ENCODE results near the gene BDH1. TPM values are rescaled to one million over a fixed set of nuclear protein-coding genes. Genes with fewer than 3 reads are reported as not detected.
A peak's percentile ranks its signal among the peaks of the same experiment; 100 is the strongest.

BDH1 gene
- total RNA-seq, 1 donor from 2014 or later: 133 TPM

GRCh38 chr3:197549261-197549885, 6.4 kb downstream of the BDH1 start:
- H3K36me3 Mint-ChIP-seq (ENCODE audit: low read depth): peaks cover 40% of the 10 kb centered on the region
- no peaks in the 10 kb centered on the region for H3K9me3 Mint-ChIP-seq
- no peak for DNase-seq
- no peak overlapping the region for H3K27ac Mint-ChIP-seq
- H3K27me3 Mint-ChIP-seq: no peaks in the 10 kb centered on the region
- no peak overlapping the region for H3K4me3 Mint-ChIP-seq
- H3K4me1 Mint-ChIP-seq: peaks cover 38% of the 10 kb centered on the region
- intact Hi-C loops (cut with micrococcal nuclease): no loop called here

- H3K4me1 Mint-ChIP-seq: peaks cover 31% of the 10 kb centered on the region
- intact Hi-C loops (cut with micrococcal nuclease): no loop called here
- no peak for DNase-seq
- H3K9me3 Mint-ChIP-seq: no peaks in the 10 kb centered on the region
- peak overlapping the region; percentile 9 for H3K27ac Mint-ChIP-seq
- peaks cover 48% of the 10 kb centered on the region for H3K36me3 Mint-ChIP-seq (ENCODE audit: low read depth)
- H3K4me3 Mint-ChIP-seq: no peak overlapping the region
- no peaks in the 10 kb centered on the region for H3K27me3 Mint-ChIP-seq
Observed at GRCh38 chr3:197547306-197548011, 8.3 kb downstream of the BDH1 start.

DNA sequence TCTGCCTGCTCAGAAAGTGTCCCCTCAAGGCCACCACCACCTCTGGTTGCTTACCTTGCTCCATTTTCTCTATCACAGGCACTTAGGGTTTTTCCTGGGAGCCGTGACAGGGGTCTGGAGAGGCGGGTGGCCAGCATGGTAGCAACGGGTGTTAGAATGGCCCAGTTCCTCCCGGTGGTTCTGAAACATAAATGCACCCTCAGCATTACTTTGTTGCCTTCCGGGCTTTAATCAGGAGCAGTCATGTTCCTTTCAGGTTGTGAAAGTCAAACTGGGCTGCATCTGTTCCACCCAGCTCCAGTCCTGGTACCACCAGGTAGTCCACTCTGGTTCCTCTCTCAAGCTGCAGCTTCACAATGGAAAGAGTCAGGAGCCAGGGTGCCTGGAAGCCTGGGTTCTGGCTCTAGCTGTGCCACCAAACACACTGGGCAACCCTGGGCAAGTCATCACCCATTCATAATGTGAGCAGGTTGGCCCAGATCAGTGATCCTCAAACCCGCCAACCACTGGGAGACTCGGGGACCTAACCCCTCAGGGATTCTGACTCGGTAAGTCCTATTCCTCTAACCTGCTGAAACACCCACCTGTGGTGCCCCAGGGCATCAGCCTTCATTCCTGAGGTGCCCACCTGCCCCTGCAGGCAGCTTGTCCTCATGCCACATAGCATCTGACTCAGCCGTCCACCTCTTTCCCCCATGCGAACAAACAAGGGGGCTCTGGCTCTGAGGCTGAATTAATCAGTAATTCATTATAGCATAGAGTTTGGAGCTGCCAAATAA, 9.3 kb downstream of the BDH1 start:
- Mint-ChIP-seq H3K9me3 (no peaks in the 10 kb centered on the region), H3K4me3 (no peak overlapping the region), H3K27ac (no peak overlapping the region), H3K36me3 (ENCODE audit: low read depth) (peaks cover 44% of the 10 kb centered on the region), H3K4me1 (peaks cover 23% of the 10 kb centered on the region), H3K27me3 (no peaks in the 10 kb centered on the region)
- intact Hi-C loops (cut with micrococcal nuclease): no loop called here
- no peak for DNase-seq

- Mint-ChIP-seq H3K36me3 (ENCODE audit: low read depth) (peaks cover 46% of the 10 kb centered on the region), H3K27ac (no peak overlapping the region), H3K4me3 (no peak overlapping the region), H3K9me3 (no peaks in the 10 kb centered on the region), H3K4me1 (peaks cover 17% of the 10 kb centered on the region), H3K27me3 (no peaks in the 10 kb centered on the region)
- intact Hi-C loops (cut with micrococcal nuclease): no loop called here
- no peak for DNase-seq
Observed at GRCh38 chr3:197545571-197545970, 10.2 kb downstream of the BDH1 start.

DNA sequence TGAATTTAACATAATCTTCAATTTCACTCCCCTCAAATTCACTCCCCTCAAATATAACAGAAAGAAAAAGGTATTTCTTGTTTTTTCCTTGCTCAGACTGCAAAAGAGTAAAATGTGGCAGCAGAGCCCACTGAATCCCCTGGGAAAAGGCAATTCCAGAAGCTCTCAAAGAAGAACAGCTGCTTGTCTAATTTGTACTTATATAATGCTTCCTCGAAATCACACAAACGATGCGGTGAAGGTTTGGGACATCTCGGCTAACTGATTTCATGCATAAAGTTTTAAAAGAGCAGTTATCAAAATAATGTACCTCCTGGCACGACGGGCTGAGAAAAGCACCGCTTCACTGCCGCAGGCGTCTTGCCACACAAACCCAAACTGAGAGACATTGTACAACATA, 10.7 kb downstream of the BDH1 start:
- no peak for DNase-seq
- Mint-ChIP-seq H3K36me3 (ENCODE audit: low read depth) (peaks cover 48% of the 10 kb centered on the region), H3K27me3 (no peaks in the 10 kb centered on the region), H3K27ac (peak overlapping the region; percentile 45), H3K4me1 (peaks cover 17% of the 10 kb centered on the region), H3K4me3 (no peak overlapping the region), H3K9me3 (no peaks in the 10 kb centered on the region)
- intact Hi-C loops (cut with micrococcal nuclease): no loop called here

GRCh38 chr3:197542741-197543454, 12.9 kb downstream of the BDH1 start:
- Mint-ChIP-seq H3K36me3 (ENCODE audit: low read depth) (peaks cover 62% of the 10 kb centered on the region), H3K4me3 (no peak overlapping the region), H3K4me1 (peaks cover 15% of the 10 kb centered on the region), H3K27ac (no peak overlapping the region), H3K27me3 (no peaks in the 10 kb centered on the region), H3K9me3 (no peaks in the 10 kb centered on the region)
- intact Hi-C loops (cut with micrococcal nuclease): no loop called here
- no peak for DNase-seq

DNA sequence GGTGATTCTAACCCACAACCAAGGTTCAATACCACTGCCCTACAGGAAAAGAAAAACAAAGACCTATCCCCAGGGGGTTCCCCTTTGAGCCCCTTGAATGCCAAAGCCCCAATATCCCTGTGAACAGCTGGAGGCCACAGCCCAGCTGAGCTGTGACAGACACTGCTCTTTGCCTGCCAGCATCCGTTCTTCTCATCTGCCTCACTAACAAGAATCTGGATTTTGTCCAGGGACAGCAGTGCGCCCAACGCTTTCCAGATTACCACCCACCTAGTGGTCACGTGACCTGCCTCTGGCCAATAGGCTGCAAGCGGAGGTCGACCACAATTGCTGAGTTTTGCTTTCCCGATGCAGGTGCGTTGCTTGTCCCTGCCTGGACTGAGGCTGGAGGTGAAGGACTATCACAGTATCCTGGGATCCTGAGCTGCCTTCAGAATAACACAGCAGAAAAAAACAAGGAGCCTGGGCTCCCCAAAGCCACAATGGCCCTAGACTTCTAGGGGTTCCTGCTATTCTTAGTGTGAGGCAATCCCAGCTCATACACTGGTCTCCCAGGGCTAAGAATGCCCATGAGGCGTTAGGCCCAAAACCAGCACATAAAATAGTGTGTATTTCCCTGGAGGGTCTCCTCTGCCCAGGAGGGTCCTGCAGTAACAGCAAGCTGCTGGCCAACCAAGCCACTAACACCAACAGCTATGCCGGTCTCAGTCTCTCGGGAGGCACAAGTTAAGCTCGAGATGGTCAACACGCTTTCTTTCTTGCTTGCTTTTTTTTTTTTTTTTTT, 13.8 kb downstream of the BDH1 start:
- intact Hi-C loops (cut with micrococcal nuclease): no loop called here
- Mint-ChIP-seq H3K9me3 (no peaks in the 10 kb centered on the region), H3K4me1 (peaks cover 11% of the 10 kb centered on the region), H3K27ac (no peak overlapping the region), H3K36me3 (ENCODE audit: low read depth) (peaks cover 65% of the 10 kb centered on the region), H3K27me3 (no peaks in the 10 kb centered on the region), H3K4me3 (no peak overlapping the region)
- no peak for DNase-seq

- Mint-ChIP-seq H3K4me1 (peaks cover 11% of the 10 kb centered on the region), H3K27ac (no peak overlapping the region), H3K36me3 (ENCODE audit: low read depth) (peaks cover 64% of the 10 kb centered on the region), H3K27me3 (no peaks in the 10 kb centered on the region), H3K4me3 (no peak overlapping the region), H3K9me3 (no peaks in the 10 kb centered on the region)
- intact Hi-C loops (cut with micrococcal nuclease): no loop called here
- no peak for DNase-seq
Observed at GRCh38 chr3:197540961-197541377, 14.8 kb downstream of the BDH1 start.

DNA sequence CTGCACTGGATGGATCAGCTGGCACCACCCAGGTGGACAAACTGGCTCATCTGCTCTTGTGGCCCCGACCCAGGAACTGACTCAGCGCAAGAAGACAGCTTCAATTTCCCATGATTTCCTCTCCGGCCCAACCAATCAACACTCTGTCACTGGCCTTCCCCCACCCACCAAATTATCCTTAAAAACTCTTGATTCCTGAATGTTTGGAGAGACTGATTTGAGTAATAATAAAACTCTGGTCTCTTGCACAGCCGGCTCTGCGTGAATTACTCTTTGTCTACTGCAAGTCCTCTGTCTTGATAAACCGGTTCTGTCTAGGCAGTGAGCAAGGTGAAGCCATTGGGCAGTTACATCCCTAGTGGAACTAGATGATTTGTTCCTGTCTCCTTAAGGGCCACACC, 16.1 kb downstream of the BDH1 start:
- Mint-ChIP-seq H3K27me3 (no peaks in the 10 kb centered on the region), H3K4me1 (peaks cover 10% of the 10 kb centered on the region), H3K27ac (no peak overlapping the region), H3K36me3 (ENCODE audit: low read depth) (peaks cover 59% of the 10 kb centered on the region), H3K9me3 (no peaks in the 10 kb centered on the region), H3K4me3 (no peak overlapping the region)
- DNase-seq: no peak
- intact Hi-C loops (cut with micrococcal nuclease): no loop called here

DNA sequence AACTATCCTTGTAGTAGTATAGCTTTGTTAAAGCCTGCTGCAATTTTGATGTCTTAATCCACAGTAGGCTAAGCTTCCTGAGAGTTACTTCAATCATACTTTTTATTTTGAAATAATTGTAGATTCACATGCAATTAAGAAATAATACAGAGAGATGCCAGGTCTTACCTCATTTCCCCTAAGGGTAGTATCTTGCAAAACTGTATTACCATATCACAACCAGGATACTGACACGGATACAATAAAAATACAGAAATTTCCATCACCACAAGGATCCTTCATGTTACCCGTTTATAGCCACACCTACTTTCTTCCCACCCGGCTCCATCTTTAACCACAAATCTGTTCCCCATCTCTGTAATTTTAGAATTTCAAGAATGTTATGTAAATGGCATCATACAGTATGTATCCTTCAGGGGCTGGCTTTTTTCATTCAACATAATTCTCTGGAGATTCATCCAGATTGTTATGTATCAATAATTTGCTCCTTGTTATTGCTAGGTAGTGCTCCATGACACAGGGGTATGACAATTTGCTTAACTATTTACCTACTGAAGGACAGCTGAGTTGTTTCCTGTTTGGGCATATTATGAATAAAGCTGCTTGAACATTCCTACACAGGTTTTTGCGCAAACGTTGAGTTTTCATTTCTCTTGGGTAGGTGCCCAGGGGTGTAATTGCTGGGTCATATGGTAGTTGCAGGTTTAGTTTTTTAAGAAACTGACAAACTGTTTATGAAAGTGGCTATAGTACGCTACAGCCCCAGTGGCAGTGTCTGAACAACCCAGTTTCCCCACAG, 21.6 kb downstream of the BDH1 start:
- Mint-ChIP-seq H3K27ac (no peak overlapping the region), H3K4me3 (no peak overlapping the region), H3K36me3 (ENCODE audit: low read depth) (peaks cover 44% of the 10 kb centered on the region), H3K9me3 (no peaks in the 10 kb centered on the region), H3K27me3 (no peaks in the 10 kb centered on the region), H3K4me1 (peaks cover 2% of the 10 kb centered on the region)
- DNase-seq: no peak
- intact Hi-C loops (cut with micrococcal nuclease): no loop called here

DNA sequence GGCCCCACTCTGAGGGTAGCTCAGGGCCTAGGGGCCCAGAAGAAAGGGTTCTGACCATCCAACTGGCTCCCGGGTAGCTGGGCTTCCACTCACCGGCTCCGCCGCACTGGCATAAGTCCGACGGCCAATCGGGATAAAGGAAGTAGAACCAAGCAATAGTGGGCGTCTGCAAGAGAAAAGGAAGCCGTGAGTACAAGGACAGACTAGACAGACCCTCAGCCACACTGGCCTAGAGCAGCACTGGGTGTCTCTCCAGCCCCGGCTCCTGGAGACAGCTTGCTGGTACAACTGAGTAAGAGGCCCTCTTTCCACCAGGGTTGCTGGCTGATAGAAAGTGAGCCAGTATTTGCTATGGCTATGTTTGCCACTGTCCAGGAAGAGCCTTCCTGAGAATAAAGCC, 22.4 kb downstream of the BDH1 start:
- H3K36me3 Mint-ChIP-seq (ENCODE audit: low read depth): peaks cover 44% of the 10 kb centered on the region
- H3K27me3 Mint-ChIP-seq: no peaks in the 10 kb centered on the region
- no peak overlapping the region for H3K4me3 Mint-ChIP-seq
- DNase-seq: no peak
- no peaks in the 10 kb centered on the region for H3K9me3 Mint-ChIP-seq
- intact Hi-C loops (cut with micrococcal nuclease): no loop called here
- H3K27ac Mint-ChIP-seq: no peak overlapping the region
- H3K4me1 Mint-ChIP-seq: peaks cover 2% of the 10 kb centered on the region

DNA sequence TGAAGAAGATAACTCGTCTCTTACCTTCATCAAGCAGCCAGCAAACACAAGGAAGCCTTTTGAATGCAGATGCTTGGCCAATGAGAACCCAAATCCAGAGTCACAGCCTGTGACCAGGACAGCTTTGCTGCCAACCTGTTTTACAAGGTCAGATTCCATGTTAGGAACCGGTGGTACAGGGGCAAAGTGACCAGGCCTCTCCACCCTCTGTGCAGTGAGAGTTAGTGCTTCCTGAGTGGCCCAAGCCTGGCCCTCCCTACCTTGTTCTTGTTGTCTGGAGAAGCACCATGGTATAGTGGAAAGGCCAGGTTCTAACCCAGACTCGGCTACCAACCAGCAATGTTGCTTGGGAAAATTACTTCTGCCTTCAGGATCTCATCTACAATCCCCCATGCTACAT, 23.4 kb downstream of the BDH1 start:
- Mint-ChIP-seq H3K36me3 (ENCODE audit: low read depth) (peaks cover 46% of the 10 kb centered on the region), H3K27ac (no peak overlapping the region), H3K4me1 (peaks cover 2% of the 10 kb centered on the region)

DNA sequence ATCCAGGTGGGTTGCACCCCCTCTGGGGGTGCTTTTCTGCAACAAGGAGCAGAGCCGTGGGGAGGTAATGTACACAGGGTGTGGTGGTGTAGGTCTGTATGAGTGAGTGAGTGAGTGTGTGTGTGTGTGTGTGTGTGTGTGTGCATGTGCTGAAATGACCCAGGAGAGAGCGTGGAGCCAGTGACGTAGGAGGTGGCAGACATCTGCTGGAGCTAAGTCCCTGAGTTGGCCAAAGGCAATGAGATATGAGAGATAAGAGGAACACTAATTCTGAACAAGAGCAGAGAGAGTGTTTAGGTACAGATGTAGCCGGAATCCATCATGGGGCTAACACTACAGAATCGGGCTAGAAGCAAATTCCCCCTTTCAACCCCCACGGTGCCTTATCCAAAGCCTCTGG, 27.6 kb downstream of the BDH1 start:
- Mint-ChIP-seq H3K4me1 (peaks cover 2% of the 10 kb centered on the region), H3K36me3 (ENCODE audit: low read depth) (peaks cover 54% of the 10 kb centered on the region), H3K4me3 (no peak overlapping the region), H3K9me3 (no peaks in the 10 kb centered on the region), H3K27ac (peak overlapping the region; percentile 57), H3K27me3 (no peaks in the 10 kb centered on the region)
- intact Hi-C loops (cut with micrococcal nuclease): no loop called here
- DNase-seq: no peak

More for the DNA sequence above, 23.4 kb downstream of the BDH1 start:
- Mint-ChIP-seq H3K4me3 (no peak overlapping the region), H3K27me3 (no peaks in the 10 kb centered on the region), H3K9me3 (no peaks in the 10 kb centered on the region)
- DNase-seq: no peak
- intact Hi-C loops (cut with micrococcal nuclease): no loop called here

All from activated CD4-positive, alpha-beta T cell treated with anti-CD3 and anti-CD28 coated beads, Interleukin-2, amount 10 ng/mL, durations not matched to agents 24 days and 14 days (primary cell).